IMR-90 (cell line): ENCODE results near the gene DOHH. TPM values are rescaled to one million over a fixed set of nuclear protein-coding genes. Genes with fewer than 3 reads are reported as not detected.

Experiments
- ATAC-seq: fragments of 200-7000 bp; cut with Tn5 transposase; 2 replicates; pipeline ENCODE4 v1.9.1; 2020; ENCODE audit warnings: low read depth, mild to moderate bottlenecking, moderate library complexity
- BruUV-seq: library from RNA; stranded (reverse); fragments of 400-500 nt; replicated peaks from 2 replicates; lab custom pipeline; 2021; lab: Mats Ljungman, UMichigan
- CTCF ChIA-PET: fragments of 300-600 bp; formaldehyde crosslinking; extraction: SDS; loops from one replicate; lab custom pipeline; 2021; ENCODE audit warnings: antibody characterized with exemption; lab: Yijun Ruan, JAX
- POLR2A ChIA-PET: fragments of 300-600 bp; sonication (Branson Sonifier 250); formaldehyde crosslinking; loops from one replicate; lab custom pipeline; 2022; ENCODE audit warnings: antibody characterized with exemption; ENCODE audit not compliant: unreplicated experiment; lab: Charles Lee
- DNase-seq: peaks from one replicate; pipeline ENCODE4 v3.0.0; 2013
- H2AFZ ChIP-seq: replicated peaks from 2 replicates; pipeline ENCODE3; 2013; ENCODE audit warnings: low read length, mild to moderate bottlenecking; ENCODE audit not compliant: poor library complexity
- H2AK5ac ChIP-seq: 2 replicates; pipeline ENCODE4 v1.6.1; 2013; ENCODE audit warnings: low read depth, low read length, inconsistent platforms
- H2AK9ac ChIP-seq: replicated peaks from 2 replicates; pipeline ENCODE3; 2013; ENCODE audit warnings: mild to moderate bottlenecking, low read depth, low read length, moderate library complexity; ENCODE audit not compliant: poor library complexity
- H2BK120ac ChIP-seq: 2 replicates; pipeline ENCODE4 v1.6.1; 2013; ENCODE audit warnings: low read depth, low read length, inconsistent platforms
- H2BK15ac ChIP-seq: 3 replicates; pipeline ENCODE4 v1.6.1; 2013; ENCODE audit warnings: low read depth, low read length, inconsistent platforms
- H2BK20ac ChIP-seq: 2 replicates; pipeline ENCODE4 v1.6.1; 2013; ENCODE audit warnings: low read depth, mild to moderate bottlenecking, inconsistent platforms, low read length, moderate library complexity
- H2BK5ac ChIP-seq: 2 replicates; pipeline ENCODE4 v1.6.1; 2013; ENCODE audit warnings: mild to moderate bottlenecking, low read depth, low read length, inconsistent platforms; ENCODE audit not compliant: poor library complexity, severe bottlenecking
- H3K14ac ChIP-seq: replicated peaks from 2 replicates; pipeline ENCODE4 v1.6.1; 2013; ENCODE audit warnings: low read depth, low read length, inconsistent platforms
- H3K18ac ChIP-seq: 2 replicates; pipeline ENCODE4 v1.6.1; 2013; ENCODE audit warnings: low read depth, low read length, control low read depth
- H3K23ac ChIP-seq: 2 replicates; pipeline ENCODE4 v1.6.1; 2013; ENCODE audit warnings: low read depth, low read length, inconsistent platforms
- H3K27ac ChIP-seq: 2 replicates; pipeline ENCODE4 v1.5.1; 2013; ENCODE audit warnings: mild to moderate bottlenecking, control low read depth, low read length; ENCODE audit not compliant: insufficient read depth
- H3K27me3 ChIP-seq: 2 replicates; pipeline ENCODE4 v1.6.1; 2013; ENCODE audit warnings: low read length; ENCODE audit not compliant: control insufficient read depth, insufficient read depth
- H3K36me3 ChIP-seq: 2 replicates; pipeline ENCODE4 v1.6.1; 2013; ENCODE audit warnings: low read length, mixed read lengths; ENCODE audit not compliant: control insufficient read depth, insufficient read depth
- H3K4ac ChIP-seq: 2 replicates; pipeline ENCODE4 v1.6.1; 2013; ENCODE audit warnings: low read depth, low read length, inconsistent platforms
- H3K4me1 ChIP-seq: 2 replicates; pipeline ENCODE4 v1.6.1; 2013; ENCODE audit warnings: low read length, mixed read lengths; ENCODE audit not compliant: control insufficient read depth, insufficient read depth
- H3K4me2 ChIP-seq: 2 replicates; pipeline ENCODE4 v1.6.1; 2013; ENCODE audit warnings: low read depth, mild to moderate bottlenecking, control low read depth, low read length, moderate library complexity
- H3K4me3 ChIP-seq: 2 replicates; pipeline ENCODE4 v1.5.1; 2013; ENCODE audit warnings: low read depth, mild to moderate bottlenecking, control low read depth, low read length, moderate library complexity; ENCODE audit not compliant: insufficient read depth
- H3K56ac ChIP-seq: 2 replicates; pipeline ENCODE4 v1.6.1; 2013; ENCODE audit warnings: low read length, inconsistent platforms; ENCODE audit not compliant: insufficient read depth; ENCODE audit errors: extremely low read depth
- H3K79me1 ChIP-seq, 2 experiments: 2 replicates each; pipeline ENCODE4 v1.6.1; 2013; ENCODE audit warnings: low read length in 2 of 2, inconsistent platforms in 1 of 2, low read depth in 1 of 2
- H3K9ac ChIP-seq: 2 replicates; pipeline ENCODE4 v1.6.1; 2013; ENCODE audit warnings: low read depth, low read length, control low read depth
- H3K9me1 ChIP-seq: 2 replicates; pipeline ENCODE4 v1.6.1; 2013; ENCODE audit warnings: low read length, inconsistent platforms; ENCODE audit not compliant: insufficient read depth
- H3K9me3 ChIP-seq: 2 replicates; pipeline ENCODE4 v1.6.1; 2013; ENCODE audit warnings: low read length; ENCODE audit not compliant: control insufficient read depth, insufficient read depth
- H4K20me1 ChIP-seq: 2 replicates; pipeline ENCODE4 v1.6.1; 2013; ENCODE audit warnings: low read length, inconsistent platforms; ENCODE audit not compliant: insufficient read depth
- H4K5ac ChIP-seq: 2 replicates; pipeline ENCODE4 v1.6.1; 2013; ENCODE audit warnings: mild to moderate bottlenecking, low read depth, low read length, control low read depth
- H4K8ac ChIP-seq, 2 experiments: 2 replicates each; pipeline ENCODE4 v1.6.1; 2013; ENCODE audit warnings: low read depth in 2 of 2, low read length in 2 of 2, control low read depth in 1 of 2, inconsistent platforms in 1 of 2
- H4K91ac ChIP-seq: 2 replicates; pipeline ENCODE4 v1.6.1; 2013; ENCODE audit warnings: low read depth, low read length, inconsistent platforms; ENCODE audit not compliant: insufficient read depth
- BHLHE40 ChIP-seq: fragments of 150-350 bp; IDR thresholded peaks from 2 replicates; pipeline ENCODE4 v1.6.1; 2016; ENCODE audit warnings: mild to moderate bottlenecking, low read depth, low read length
- CEBPB ChIP-seq: IDR thresholded peaks from 2 replicates; pipeline ENCODE4 v1.6.1; 2012; ENCODE audit warnings: low read depth, low read length, improper control_type of control experiment
- CHD1 ChIP-seq: IDR thresholded peaks from 2 replicates; pipeline ENCODE4 v1.6.1; 2012; ENCODE audit warnings: low read depth, low read length, improper control_type of control experiment
- FOS ChIP-seq: fragments of 150-350 bp; IDR thresholded peaks from 2 replicates; pipeline ENCODE4 v1.6.1; 2016; ENCODE audit warnings: low read depth, low read length
- MAZ ChIP-seq: IDR thresholded peaks from 2 replicates; pipeline ENCODE4 v1.6.1; 2012; ENCODE audit warnings: low read depth, mild to moderate bottlenecking, low read length, improper control_type of control experiment, moderate library complexity, borderline replicate concordance
- MXI1 ChIP-seq: IDR thresholded peaks from 2 replicates; pipeline ENCODE4 v1.6.1; 2012; ENCODE audit warnings: low read depth, mild to moderate bottlenecking, low read length, moderate library complexity, borderline replicate concordance
- NFE2L2 ChIP-seq: fragments of 150-350 bp; IDR thresholded peaks from 2 replicates; pipeline ENCODE4 v1.6.1; 2016; ENCODE audit warnings: low read depth, mild to moderate bottlenecking, low read length
- RCOR1 ChIP-seq: IDR thresholded peaks from 2 replicates; pipeline ENCODE4 v1.6.1; 2012; ENCODE audit warnings: mild to moderate bottlenecking, low read length, improper control_type of control experiment; ENCODE audit not compliant: insufficient replicate concordance
- RFX5 ChIP-seq: IDR thresholded peaks from 2 replicates; pipeline ENCODE4 v1.8.0; 2012; ENCODE audit warnings: low read depth, mild to moderate bottlenecking, low read length, moderate library complexity
- SMC3 ChIP-seq: fragments of 150-350 bp; IDR thresholded peaks from 2 replicates; pipeline ENCODE4 v1.6.1; 2016; ENCODE audit warnings: low read depth, mild to moderate bottlenecking, antibody characterized with exemption, low read length, moderate library complexity
- WGBS, 2 experiments: methylation state at CpG; one replicate each; pipeline versions ENCODE4 v1.1.5 to v1.1.7; 2013; ENCODE audit warnings: missing lambda C conversion rate in 2 of 2; ENCODE audit not compliant: insufficient read length in 1 of 2; ENCODE audit errors: extremely low coverage in 2 of 2; 5-methylcytosine and 5-hydroxymethylcytosine counted together
- dilution Hi-C: fragments of 300-500 bp; cut with HindIII; formaldehyde crosslinking; loops from one replicate; pipeline ENCODE4 v1.14.3; 2018; ENCODE audit warnings: low sequenced_read_pairs; ENCODE audit not compliant: unreplicated experiment
- in situ Hi-C: fragments of 300-500 bp; cut with MboI; formaldehyde crosslinking; loops from 3 replicates; pipeline ENCODE4 v1.14.3; 2019; ENCODE audit warnings: low sequenced_read_pairs, inconsistent platforms, mixed read lengths
- intact Hi-C: fragments of 100-400 bp; cut with micrococcal nuclease; formaldehyde crosslinking; loops from 2 replicates; pipeline ENCODE4 v1.10.0; 2022
- polyA plus RNA-seq, 3 experiments: library from polyadenylated mRNA; depleted of rRNA; stranded (reverse); fragments of >200 nt; gene quantifications; 2 replicates each; pipeline ENCODE4 v1.2.3, GENCODE V29; 2012; ENCODE audit warnings: low replicate concordance in 1 of 3
- total RNA-seq: library from RNA; depleted of rRNA; stranded (reverse); fragments of >200 nt; gene quantifications from 2 replicates; pipeline ENCODE4 v1.2.3, GENCODE V29; 2012
- TF ChIP-seq, protein P1 (sequence below): fragments of 150-350 bp; IDR thresholded peaks from 2 replicates; pipeline ENCODE4 v1.6.1; 2016; ENCODE audit warnings: low read depth, mild to moderate bottlenecking, low read length, moderate library complexity, borderline replicate concordance

DOHH gene
- total and polyA plus RNA-seq, 2 of the 4 experiments (the other 2 are of a cell fraction), result 3.2 to 9.2 TPM

DNA sequence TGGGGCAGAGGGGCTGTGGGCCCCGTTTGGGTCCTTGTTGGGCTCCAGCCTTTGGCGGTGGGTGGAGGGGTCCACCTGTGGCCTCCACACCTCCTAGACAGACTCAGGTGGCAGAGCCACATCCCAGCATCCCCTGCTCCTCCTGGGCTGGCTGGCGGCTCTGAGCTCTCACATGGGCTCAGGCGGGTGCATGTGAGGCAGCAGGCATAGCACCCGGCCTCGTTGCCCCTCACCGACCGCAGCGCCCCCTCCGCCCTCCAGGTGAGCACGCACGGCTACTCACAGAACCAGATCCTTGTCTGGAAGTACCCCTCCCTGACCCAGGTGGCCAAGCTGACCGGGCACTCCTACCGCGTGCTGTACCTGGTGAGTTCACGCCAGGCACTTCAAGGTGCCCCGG is 32.6 kb upstream of the DOHH start:
- no peak overlapping the region for H3K18ac ChIP-seq
- H3K9me1 ChIP-seq, result peaks cover 6% of the 10 kb centered on the region; the same call in 1 of the 2 replicates
- no peaks in the 10 kb centered on the region for H3K9me3 ChIP-seq
- CTCF ChIA-PET, result no interaction called here
- H2BK120ac ChIP-seq, result no peak overlapping the region
- no peaks in the 10 kb centered on the region for H3K4me1 ChIP-seq
- H4K5ac ChIP-seq, result no peak overlapping the region
- no peaks in the 10 kb centered on the region for H3K27me3 ChIP-seq
- intact Hi-C loops (no loop called here), dilution Hi-C loops (no loop called here), in situ Hi-C loops (no loop called here)
- no peak overlapping the region for H3K14ac ChIP-seq
- no peak overlapping the region for H3K23ac ChIP-seq
- no peak overlapping the region for H2AK5ac ChIP-seq
- no peak overlapping the region for H4K8ac ChIP-seq
- no peak overlapping the region for H2BK5ac ChIP-seq
- no peak overlapping the region for H3K4ac ChIP-seq
- H3K36me3 ChIP-seq, result peaks cover 62% of the 10 kb centered on the region
- no peak overlapping the region for H2AFZ ChIP-seq
- ATAC-seq (no peak), DNase-seq (no peak)
- H4K20me1 ChIP-seq, result peaks cover 20% of the 10 kb centered on the region
- no TSS peak for BruUV-seq
- no peak overlapping the region for H2BK15ac ChIP-seq
- H3K27ac ChIP-seq, result no peak overlapping the region
- WGBS, 2 experiments, result 98% methylated on average over 12 of the region's 17 CpGs; no CpG with 5 or more reads in 1 of the 2 experiments
- H4K91ac ChIP-seq, result no peak overlapping the region
- no peak overlapping the region for H2AK9ac ChIP-seq
- H3K56ac ChIP-seq, result no peak overlapping the region
- POLR2A ChIA-PET, result no interaction called here
- TF ChIP-seq RFX5 (no peak), FOS (no peak), MXI1 (no peak), RCOR1 (no peak), NFE2L2 (no peak), CHD1 (no peak), BHLHE40 (no peak), CEBPB (no peak), MAZ (no peak), SMC3 (no peak)
- TF ChIP-seq, protein P1, sequence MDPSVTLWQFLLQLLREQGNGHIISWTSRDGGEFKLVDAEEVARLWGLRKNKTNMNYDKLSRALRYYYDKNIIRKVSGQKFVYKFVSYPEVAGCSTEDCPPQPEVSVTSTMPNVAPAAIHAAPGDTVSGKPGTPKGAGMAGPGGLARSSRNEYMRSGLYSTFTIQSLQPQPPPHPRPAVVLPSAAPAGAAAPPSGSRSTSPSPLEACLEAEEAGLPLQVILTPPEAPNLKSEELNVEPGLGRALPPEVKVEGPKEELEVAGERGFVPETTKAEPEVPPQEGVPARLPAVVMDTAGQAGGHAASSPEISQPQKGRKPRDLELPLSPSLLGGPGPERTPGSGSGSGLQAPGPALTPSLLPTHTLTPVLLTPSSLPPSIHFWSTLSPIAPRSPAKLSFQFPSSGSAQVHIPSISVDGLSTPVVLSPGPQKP, result no peak
- peaks cover 8 to 26% of the 10 kb centered on the region in 2 experiments for H3K79me1 ChIP-seq
- no peak overlapping the region for H3K9ac ChIP-seq
- no peak overlapping the region for H2BK20ac ChIP-seq
- no peak overlapping the region for H3K4me2 ChIP-seq
- H3K4me3 ChIP-seq, result no peak overlapping the region
